ENCODE data around the gene MX2.

DNA sequence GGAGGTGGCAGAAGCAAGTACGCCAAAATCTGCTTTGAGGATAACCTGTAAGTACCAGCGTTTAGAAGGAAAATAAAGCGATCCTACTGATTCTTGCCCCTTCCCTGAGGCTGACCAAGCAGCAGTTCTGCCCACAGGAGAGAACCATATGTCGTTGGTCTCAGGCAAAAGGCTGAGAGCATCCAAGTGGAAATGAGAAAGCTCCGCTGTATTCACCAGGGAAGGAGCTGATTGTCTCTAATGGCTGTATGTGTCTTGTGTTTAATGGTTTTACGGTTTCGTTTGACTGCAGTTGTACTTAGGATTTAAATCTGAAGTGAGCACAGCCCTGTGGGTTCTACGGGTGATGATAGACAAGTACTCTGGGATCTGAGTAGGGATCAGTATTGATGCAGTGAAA is 23.4 kb upstream of the MX2 start:
- TF ChIP-seq, protein P1, sequence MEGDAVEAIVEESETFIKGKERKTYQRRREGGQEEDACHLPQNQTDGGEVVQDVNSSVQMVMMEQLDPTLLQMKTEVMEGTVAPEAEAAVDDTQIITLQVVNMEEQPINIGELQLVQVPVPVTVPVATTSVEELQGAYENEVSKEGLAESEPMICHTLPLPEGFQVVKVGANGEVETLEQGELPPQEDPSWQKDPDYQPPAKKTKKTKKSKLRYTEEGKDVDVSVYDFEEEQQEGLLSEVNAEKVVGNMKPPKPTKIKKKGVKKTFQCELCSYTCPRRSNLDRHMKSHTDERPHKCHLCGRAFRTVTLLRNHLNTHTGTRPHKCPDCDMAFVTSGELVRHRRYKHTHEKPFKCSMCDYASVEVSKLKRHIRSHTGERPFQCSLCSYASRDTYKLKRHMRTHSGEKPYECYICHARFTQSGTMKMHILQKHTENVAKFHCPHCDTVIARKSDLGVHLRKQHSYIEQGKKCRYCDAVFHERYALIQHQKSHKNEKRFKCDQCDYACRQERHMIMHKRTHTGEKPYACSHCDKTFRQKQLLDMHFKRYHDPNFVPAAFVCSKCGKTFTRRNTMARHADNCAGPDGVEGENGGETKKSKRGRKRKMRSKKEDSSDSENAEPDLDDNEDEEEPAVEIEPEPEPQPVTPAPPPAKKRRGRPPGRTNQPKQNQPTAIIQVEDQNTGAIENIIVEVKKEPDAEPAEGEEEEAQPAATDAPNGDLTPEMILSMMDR (IDR thresholded peaks at IDR 0.05; ENCODE audit: low read depth, low read length, missing input control) = no peak
- TF ChIP-seq, protein P2, sequence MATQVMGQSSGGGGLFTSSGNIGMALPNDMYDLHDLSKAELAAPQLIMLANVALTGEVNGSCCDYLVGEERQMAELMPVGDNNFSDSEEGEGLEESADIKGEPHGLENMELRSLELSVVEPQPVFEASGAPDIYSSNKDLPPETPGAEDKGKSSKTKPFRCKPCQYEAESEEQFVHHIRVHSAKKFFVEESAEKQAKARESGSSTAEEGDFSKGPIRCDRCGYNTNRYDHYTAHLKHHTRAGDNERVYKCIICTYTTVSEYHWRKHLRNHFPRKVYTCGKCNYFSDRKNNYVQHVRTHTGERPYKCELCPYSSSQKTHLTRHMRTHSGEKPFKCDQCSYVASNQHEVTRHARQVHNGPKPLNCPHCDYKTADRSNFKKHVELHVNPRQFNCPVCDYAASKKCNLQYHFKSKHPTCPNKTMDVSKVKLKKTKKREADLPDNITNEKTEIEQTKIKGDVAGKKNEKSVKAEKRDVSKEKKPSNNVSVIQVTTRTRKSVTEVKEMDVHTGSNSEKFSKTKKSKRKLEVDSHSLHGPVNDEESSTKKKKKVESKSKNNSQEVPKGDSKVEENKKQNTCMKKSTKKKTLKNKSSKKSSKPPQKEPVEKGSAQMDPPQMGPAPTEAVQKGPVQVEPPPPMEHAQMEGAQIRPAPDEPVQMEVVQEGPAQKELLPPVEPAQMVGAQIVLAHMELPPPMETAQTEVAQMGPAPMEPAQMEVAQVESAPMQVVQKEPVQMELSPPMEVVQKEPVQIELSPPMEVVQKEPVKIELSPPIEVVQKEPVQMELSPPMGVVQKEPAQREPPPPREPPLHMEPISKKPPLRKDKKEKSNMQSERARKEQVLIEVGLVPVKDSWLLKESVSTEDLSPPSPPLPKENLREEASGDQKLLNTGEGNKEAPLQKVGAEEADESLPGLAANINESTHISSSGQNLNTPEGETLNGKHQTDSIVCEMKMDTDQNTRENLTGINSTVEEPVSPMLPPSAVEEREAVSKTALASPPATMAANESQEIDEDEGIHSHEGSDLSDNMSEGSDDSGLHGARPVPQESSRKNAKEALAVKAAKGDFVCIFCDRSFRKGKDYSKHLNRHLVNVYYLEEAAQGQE (IDR thresholded peaks at IDR 0.05) = no peak
- TF ChIP-seq YY1 (IDR thresholded peaks at IDR 0.05) = no peak
- no peak for TF ChIP-seq EGR1 (IDR thresholded peaks at IDR 0.05; ENCODE audit: low read depth in 2 of 2)
- no peak for TF ChIP-seq TAF1 (conservative IDR thresholded peaks at IDR 0.05)
- TF ChIP-seq, protein P3, sequence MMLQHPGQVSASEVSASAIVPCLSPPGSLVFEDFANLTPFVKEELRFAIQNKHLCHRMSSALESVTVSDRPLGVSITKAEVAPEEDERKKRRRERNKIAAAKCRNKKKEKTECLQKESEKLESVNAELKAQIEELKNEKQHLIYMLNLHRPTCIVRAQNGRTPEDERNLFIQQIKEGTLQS (IDR thresholded peaks at IDR 0.05) = no peak
